PC-3 (cell line): ENCODE data around the gene SLTM. TPM values are rescaled to one million over a fixed set of nuclear protein-coding genes. Genes with fewer than 3 reads are reported as not detected.

ENCODE experiments used
- ATAC-seq: fragments of 200-7000 bp; cut with Tn5 transposase; 2 replicates; pipeline ENCODE4 v1.9.1; 2020; ENCODE audit warnings: mild to moderate bottlenecking, moderate library complexity
- BruUV-seq: library from RNA; stranded (reverse); fragments of 400-500 nt; replicated peaks from 2 replicates; lab custom pipeline; 2021; lab: Mats Ljungman, UMichigan
- CTCF ChIA-PET: fragments of 300-600 bp; sonication (Branson Sonifier 250); formaldehyde crosslinking; loops from one replicate; lab custom pipeline; 2022; ENCODE audit warnings: antibody characterized with exemption; lab: Charles Lee
- POLR2A ChIA-PET: fragments of 300-600 bp; sonication (Branson Sonifier 250); formaldehyde crosslinking; loops from one replicate; lab custom pipeline; 2022; ENCODE audit warnings: antibody characterized with exemption; ENCODE audit not compliant: unreplicated experiment; lab: Charles Lee
- DNase-seq: peaks from one replicate; pipeline ENCODE4 v3.0.0-alpha.2; 2015
- H2AFZ ChIP-seq: fragments of 300-600 bp; sonication (generic); 2 replicates; pipeline ENCODE4 v1.6.0; 2016; ENCODE audit warnings: antibody characterized with exemption, low read length
- H3F3A ChIP-seq: fragments of 300-600 bp; sonication (generic); one replicate; pipeline ENCODE4 v1.6.0; 2017; ENCODE audit warnings: antibody characterized with exemption, low read length, control low read depth, mild to moderate bottlenecking; ENCODE audit not compliant: unreplicated experiment
- H3K27ac ChIP-seq: fragments of 300-600 bp; sonication (generic); 2 replicates; pipeline ENCODE4 v1.5.1; 2016; ENCODE audit warnings: mild to moderate bottlenecking, low read length
- H3K27me3 ChIP-seq: fragments of 300-600 bp; sonication (generic); 2 replicates; pipeline ENCODE4 v1.6.1; 2016; ENCODE audit warnings: low read length, mixed read lengths
- H3K36me3 ChIP-seq: fragments of 300-600 bp; sonication (generic); 2 replicates; pipeline ENCODE4 v1.6.1; 2016; ENCODE audit warnings: low read depth, mixed run types, low read length, mixed read lengths
- H3K4me1 ChIP-seq: fragments of 300-600 bp; sonication (generic); 2 replicates; pipeline ENCODE4 v1.5.1; 2016; ENCODE audit warnings: low read length; ENCODE audit not compliant: insufficient read depth
- H3K4me2 ChIP-seq: fragments of 300-600 bp; sonication (generic); 2 replicates; pipeline ENCODE4 v1.6.0; 2016; ENCODE audit warnings: low read length
- H3K4me3 ChIP-seq: fragments of 300-600 bp; sonication (generic); 2 replicates; pipeline ENCODE4 v1.5.1; 2016; ENCODE audit warnings: mild to moderate bottlenecking, low read length, mixed read lengths
- H3K79me2 ChIP-seq: fragments of 300-600 bp; sonication (generic); 2 replicates; pipeline ENCODE4 v1.6.1; 2017; ENCODE audit warnings: low read length, mixed read lengths
- H3K9ac ChIP-seq: fragments of 300-600 bp; sonication (generic); 2 replicates; pipeline ENCODE4 v1.6.0; 2016; ENCODE audit warnings: mild to moderate bottlenecking, low read length
- H3K9me2 ChIP-seq: fragments of 300-600 bp; sonication (generic); replicated peaks from 2 replicates; pipeline ENCODE4 v1.6.1; 2016; ENCODE audit warnings: mixed run types, low read length, mixed read lengths
- H3K9me3 ChIP-seq: fragments of 300-600 bp; sonication (generic); 2 replicates; pipeline ENCODE4 v1.6.1; 2016; ENCODE audit warnings: low read length, mixed read lengths
- H4K20me1 ChIP-seq: fragments of 300-600 bp; sonication (generic); 2 replicates; pipeline ENCODE4 v1.6.1; 2016; ENCODE audit warnings: low read length, mixed read lengths
- EZH2 ChIP-seq: fragments of 300-600 bp; sonication (generic); IDR thresholded peaks from one replicate; pipeline ENCODE4 v1.6.1; 2017; ENCODE audit warnings: antibody characterized with exemption, mild to moderate bottlenecking, low read length; ENCODE audit not compliant: unreplicated experiment
- EZH2phosphoT487 ChIP-seq: fragments of 300-600 bp; sonication (generic); IDR thresholded peaks from 2 replicates; pipeline ENCODE4 v1.6.1; 2018; ENCODE audit warnings: mild to moderate bottlenecking, antibody characterized with exemption, low read length, borderline replicate concordance
- intact Hi-C: fragments of 100-400 bp; cut with micrococcal nuclease; formaldehyde crosslinking; loops from 2 replicates; pipeline ENCODE4 v1.9.0; 2023
- total RNA-seq: library from RNA; depleted of rRNA; stranded (reverse); fragments of >200 nt; gene quantifications from 2 replicates; pipeline ENCODE4 v1.2.3, GENCODE V29; 2014; rRNA removed
- TF ChIP-seq, protein P1 (sequence below): fragments of 300-600 bp; sonication (generic); conservative IDR thresholded peaks from 2 replicates; pipeline ENCODE4 v1.5.1; 2017; ENCODE audit warnings: antibody characterized with exemption, low read depth, mild to moderate bottlenecking, low read length

SLTM gene
- total RNA-seq, 1 experiment from 2014 or later = 103 TPM

- H3K4me2 ChIP-seq = no peak overlapping the region
- DNase-seq = no peak
- no peak for ATAC-seq
- H3K4me1 ChIP-seq = no peaks in the 10 kb centered on the region
- no peak for TF ChIP-seq EZH2
- TF ChIP-seq, protein P1, sequence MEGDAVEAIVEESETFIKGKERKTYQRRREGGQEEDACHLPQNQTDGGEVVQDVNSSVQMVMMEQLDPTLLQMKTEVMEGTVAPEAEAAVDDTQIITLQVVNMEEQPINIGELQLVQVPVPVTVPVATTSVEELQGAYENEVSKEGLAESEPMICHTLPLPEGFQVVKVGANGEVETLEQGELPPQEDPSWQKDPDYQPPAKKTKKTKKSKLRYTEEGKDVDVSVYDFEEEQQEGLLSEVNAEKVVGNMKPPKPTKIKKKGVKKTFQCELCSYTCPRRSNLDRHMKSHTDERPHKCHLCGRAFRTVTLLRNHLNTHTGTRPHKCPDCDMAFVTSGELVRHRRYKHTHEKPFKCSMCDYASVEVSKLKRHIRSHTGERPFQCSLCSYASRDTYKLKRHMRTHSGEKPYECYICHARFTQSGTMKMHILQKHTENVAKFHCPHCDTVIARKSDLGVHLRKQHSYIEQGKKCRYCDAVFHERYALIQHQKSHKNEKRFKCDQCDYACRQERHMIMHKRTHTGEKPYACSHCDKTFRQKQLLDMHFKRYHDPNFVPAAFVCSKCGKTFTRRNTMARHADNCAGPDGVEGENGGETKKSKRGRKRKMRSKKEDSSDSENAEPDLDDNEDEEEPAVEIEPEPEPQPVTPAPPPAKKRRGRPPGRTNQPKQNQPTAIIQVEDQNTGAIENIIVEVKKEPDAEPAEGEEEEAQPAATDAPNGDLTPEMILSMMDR = no peak
- TF ChIP-seq EZH2phosphoT487 = no peak
- H3K9me3 ChIP-seq = no peaks in the 10 kb centered on the region
- no peak overlapping the region for H3K27ac ChIP-seq
- no TSS peak for BruUV-seq
- H3K27me3 ChIP-seq = no peaks in the 10 kb centered on the region
- no peaks in the 10 kb centered on the region for H3K79me2 ChIP-seq
- no peak overlapping the region for H2AFZ ChIP-seq
- ChIA-PET POLR2A (no interaction called here), CTCF (no interaction called here)
- no peaks in the 10 kb centered on the region for H3K9me2 ChIP-seq
- no peaks in the 10 kb centered on the region for H4K20me1 ChIP-seq
- no peak overlapping the region for H3K9ac ChIP-seq
- no peaks in the 10 kb centered on the region for H3F3A ChIP-seq
- intact Hi-C loops = no loop called here
- no peak overlapping the region for H3K4me3 ChIP-seq
- no peaks in the 10 kb centered on the region for H3K36me3 ChIP-seq
Measured at GRCh38 chr15:58830556-58830955, 102.9 kb downstream of the SLTM start.

Other genes starting within 250 kb of the SLTM start
- 91.3 and 96.8 TPM in 2 replicates for gene ADAM10, start 184.0 kb downstream of the SLTM start, total RNA-seq
- 4.7 and 9.3 TPM in 2 replicates for gene MINDY2, start 162.4 kb downstream of the SLTM start, total RNA-seq
- gene RNF111, start 54.0 kb upstream of the SLTM start, total RNA-seq = 13.3 and 18.3 TPM in 2 replicates
- 54.3 and 61.7 TPM in 2 replicates for gene CCNB2, start 171.5 kb upstream of the SLTM start, total RNA-seq